OCI-LY7 (cell line): ENCODE data around the gene KCNQ1. TPM values are rescaled to one million over a fixed set of nuclear protein-coding genes. Genes with fewer than 3 reads are reported as not detected.

Experiments
- BruUV-seq: library from RNA; stranded (reverse); fragments of 400-500 nt; replicated peaks from 2 replicates; lab custom pipeline; 2021; lab: Mats Ljungman, UMichigan
- CTCF ChIA-PET: fragments of 300-600 bp; sonication (Branson Sonifier 250); formaldehyde crosslinking; loops from one replicate; lab custom pipeline; 2022; ENCODE audit warnings: antibody characterized with exemption; ENCODE audit not compliant: unreplicated experiment; lab: Charles Lee
- POLR2A ChIA-PET: fragments of 300-600 bp; sonication (Branson Sonifier 250); formaldehyde crosslinking; loops from one replicate; lab custom pipeline; 2022; ENCODE audit warnings: antibody characterized with exemption; lab: Charles Lee
- DNase-seq: peaks from one replicate; pipeline ENCODE4 v3.0.0-alpha.2; 2015; ENCODE audit warnings: low spot score
- H2AFZ ChIP-seq: fragments of 200-600 bp; sonication (generic), shearing (Covaris generic); 2 replicates; pipeline ENCODE4 v1.6.1; 2014; ENCODE audit warnings: mild to moderate bottlenecking, antibody characterized with exemption, low read length, moderate library complexity
- H3K27ac ChIP-seq: fragments of 200-600 bp; sonication (generic); 2 replicates; pipeline ENCODE4 v1.5.1; 2014; ENCODE audit warnings: mixed run types, low read depth, mild to moderate bottlenecking, moderate library complexity, low read length, inconsistent platforms; ENCODE audit not compliant: poor library complexity, severe bottlenecking
- H3K36me3 ChIP-seq: fragments of 200-600 bp; sonication (generic); 2 replicates; pipeline ENCODE4 v1.6.1; 2014; ENCODE audit warnings: mild to moderate bottlenecking, antibody characterized with exemption, low read length, moderate library complexity, mixed read lengths; ENCODE audit not compliant: insufficient read depth
- H3K4me1 ChIP-seq: fragments of 200-600 bp; sonication (generic); 2 replicates; pipeline ENCODE4 v1.5.1; 2014; ENCODE audit warnings: mild to moderate bottlenecking, low read length; ENCODE audit not compliant: insufficient read depth, poor library complexity, severe bottlenecking
- H3K4me2 ChIP-seq: fragments of 200-600 bp; sonication (generic); 2 replicates; pipeline ENCODE4 v1.6.1; 2014; ENCODE audit warnings: mild to moderate bottlenecking, low read length
- H3K4me3 ChIP-seq: fragments of 200-600 bp; sonication (generic); 2 replicates; pipeline ENCODE4 v1.5.1; 2014; ENCODE audit warnings: mild to moderate bottlenecking, low read depth, low read length; ENCODE audit not compliant: poor library complexity, severe bottlenecking
- H3K79me2 ChIP-seq: fragments of 200-600 bp; sonication (generic); 2 replicates; pipeline ENCODE4 v1.6.1; 2016; ENCODE audit warnings: low read depth, mild to moderate bottlenecking, low read length, moderate library complexity, mixed read lengths; ENCODE audit not compliant: insufficient read depth
- H3K9me2 ChIP-seq: fragments of 200-600 bp; sonication (generic); 2 replicates; pipeline ENCODE4 v1.6.1; 2016; ENCODE audit warnings: mild to moderate bottlenecking, low read length, mixed read lengths; ENCODE audit not compliant: insufficient read depth
- H3K9me3 ChIP-seq: fragments of 200-600 bp; sonication (generic); 2 replicates; pipeline ENCODE4 v1.6.1; 2014; ENCODE audit warnings: mild to moderate bottlenecking, mixed run types, low read length, mixed read lengths
- H4K20me1 ChIP-seq: fragments of 200-600 bp; sonication (generic); 2 replicates; pipeline ENCODE4 v1.6.1; 2014; ENCODE audit warnings: mild to moderate bottlenecking, antibody characterized with exemption, low read length, moderate library complexity, mixed read lengths; ENCODE audit not compliant: insufficient read depth
- EZH2phosphoT487 ChIP-seq: fragments of 200-600 bp; sonication (generic); IDR thresholded peaks from 2 replicates; pipeline ENCODE4 v1.6.1; 2018; ENCODE audit warnings: low read depth, borderline replicate concordance, mild to moderate bottlenecking, mixed run types, antibody characterized with exemption, low read length, moderate library complexity, mixed read lengths
- intact Hi-C: fragments of 100-400 bp; cut with micrococcal nuclease; formaldehyde crosslinking; loops from one replicate; pipeline ENCODE4 v1.10.0; 2022; ENCODE audit not compliant: unreplicated experiment
- total RNA-seq, 2 experiments: library from RNA; depleted of rRNA in 1 of 2; stranded (reverse); fragments of >200 nt in 1 of 2; shearing (Covaris generic) in 1 of 2; gene quantifications; 2 replicates each; pipeline ENCODE4 v1.2.3, GENCODE V29; 2014 to 2022
- TF ChIP-seq, protein P1 (sequence below): fragments of 200-600 bp; sonication (generic); conservative IDR thresholded peaks from 2 replicates; pipeline ENCODE4 v1.5.1; 2014; ENCODE audit warnings: mild to moderate bottlenecking, antibody characterized with exemption, low read length, moderate library complexity, mixed read lengths

Gene KCNQ1
- total RNA-seq, 2 experiments from 2014 or later, result 0.22 to 1.3 TPM

DNA sequence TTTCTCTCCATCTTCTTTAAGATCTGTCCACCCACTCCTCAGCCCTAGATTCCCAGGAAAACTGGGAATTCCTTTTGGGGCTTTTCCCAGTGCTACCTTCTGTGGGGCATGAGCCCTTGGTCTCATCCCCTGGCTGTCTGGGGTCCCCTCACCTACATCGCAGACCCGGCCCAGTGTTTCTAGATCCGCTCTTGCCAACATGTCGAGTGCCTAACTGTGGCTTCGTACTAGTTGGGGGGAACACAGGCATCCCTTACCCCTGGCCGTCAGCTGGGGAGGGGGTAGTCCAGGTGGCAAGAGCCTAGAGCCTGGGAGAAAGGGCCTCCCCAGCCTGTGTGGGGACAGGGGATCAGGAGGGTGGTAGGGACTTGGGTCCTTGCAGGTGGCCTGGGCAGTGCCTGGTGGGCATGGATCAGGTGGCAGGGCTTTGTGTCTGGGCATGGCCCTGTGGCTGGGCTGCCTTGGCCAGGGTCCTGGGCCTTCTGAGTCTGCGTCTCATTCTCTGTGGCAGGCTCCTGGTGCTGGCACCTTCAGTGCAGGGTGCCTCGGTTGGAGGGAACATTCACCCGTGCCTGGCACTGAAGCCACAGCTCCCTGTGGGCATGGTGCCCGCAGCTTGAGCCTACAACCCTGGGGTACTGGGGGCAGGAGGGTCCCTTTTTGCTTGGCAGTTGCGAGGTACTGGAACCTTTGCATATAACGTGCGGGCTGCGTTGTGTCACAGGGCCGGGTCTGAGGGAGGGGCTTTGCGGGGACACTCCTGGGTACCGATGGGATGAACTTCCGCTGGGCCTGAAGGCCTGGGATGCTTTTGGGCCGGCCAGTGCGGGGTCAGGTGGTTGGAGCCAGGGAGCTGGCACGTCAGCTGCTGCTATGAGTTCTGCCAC is 4.1 kb downstream of the KCNQ1 start:
- Histone ChIP-seq H3K9me2 (no peaks in the 10 kb centered on the region), H3K4me1 (peaks cover 21% of the 10 kb centered on the region), H2AFZ (no peak overlapping the region), H3K9me3 (no peaks in the 10 kb centered on the region), H3K4me2 (no peak overlapping the region), H3K79me2 (no peaks in the 10 kb centered on the region), H3K27ac (no peak overlapping the region), H3K36me3 (no peaks in the 10 kb centered on the region), H3K4me3 (no peak overlapping the region), H4K20me1 (no peaks in the 10 kb centered on the region)
- no peak for DNase-seq
- TF ChIP-seq, protein P1, sequence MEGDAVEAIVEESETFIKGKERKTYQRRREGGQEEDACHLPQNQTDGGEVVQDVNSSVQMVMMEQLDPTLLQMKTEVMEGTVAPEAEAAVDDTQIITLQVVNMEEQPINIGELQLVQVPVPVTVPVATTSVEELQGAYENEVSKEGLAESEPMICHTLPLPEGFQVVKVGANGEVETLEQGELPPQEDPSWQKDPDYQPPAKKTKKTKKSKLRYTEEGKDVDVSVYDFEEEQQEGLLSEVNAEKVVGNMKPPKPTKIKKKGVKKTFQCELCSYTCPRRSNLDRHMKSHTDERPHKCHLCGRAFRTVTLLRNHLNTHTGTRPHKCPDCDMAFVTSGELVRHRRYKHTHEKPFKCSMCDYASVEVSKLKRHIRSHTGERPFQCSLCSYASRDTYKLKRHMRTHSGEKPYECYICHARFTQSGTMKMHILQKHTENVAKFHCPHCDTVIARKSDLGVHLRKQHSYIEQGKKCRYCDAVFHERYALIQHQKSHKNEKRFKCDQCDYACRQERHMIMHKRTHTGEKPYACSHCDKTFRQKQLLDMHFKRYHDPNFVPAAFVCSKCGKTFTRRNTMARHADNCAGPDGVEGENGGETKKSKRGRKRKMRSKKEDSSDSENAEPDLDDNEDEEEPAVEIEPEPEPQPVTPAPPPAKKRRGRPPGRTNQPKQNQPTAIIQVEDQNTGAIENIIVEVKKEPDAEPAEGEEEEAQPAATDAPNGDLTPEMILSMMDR, result no peak
- no peak for TF ChIP-seq EZH2phosphoT487
- BruUV-seq, result no TSS peak
- intact Hi-C loops, result no loop called here
- CTCF ChIA-PET, result no interaction called here
- POLR2A ChIA-PET, result no interaction called here

DNA sequence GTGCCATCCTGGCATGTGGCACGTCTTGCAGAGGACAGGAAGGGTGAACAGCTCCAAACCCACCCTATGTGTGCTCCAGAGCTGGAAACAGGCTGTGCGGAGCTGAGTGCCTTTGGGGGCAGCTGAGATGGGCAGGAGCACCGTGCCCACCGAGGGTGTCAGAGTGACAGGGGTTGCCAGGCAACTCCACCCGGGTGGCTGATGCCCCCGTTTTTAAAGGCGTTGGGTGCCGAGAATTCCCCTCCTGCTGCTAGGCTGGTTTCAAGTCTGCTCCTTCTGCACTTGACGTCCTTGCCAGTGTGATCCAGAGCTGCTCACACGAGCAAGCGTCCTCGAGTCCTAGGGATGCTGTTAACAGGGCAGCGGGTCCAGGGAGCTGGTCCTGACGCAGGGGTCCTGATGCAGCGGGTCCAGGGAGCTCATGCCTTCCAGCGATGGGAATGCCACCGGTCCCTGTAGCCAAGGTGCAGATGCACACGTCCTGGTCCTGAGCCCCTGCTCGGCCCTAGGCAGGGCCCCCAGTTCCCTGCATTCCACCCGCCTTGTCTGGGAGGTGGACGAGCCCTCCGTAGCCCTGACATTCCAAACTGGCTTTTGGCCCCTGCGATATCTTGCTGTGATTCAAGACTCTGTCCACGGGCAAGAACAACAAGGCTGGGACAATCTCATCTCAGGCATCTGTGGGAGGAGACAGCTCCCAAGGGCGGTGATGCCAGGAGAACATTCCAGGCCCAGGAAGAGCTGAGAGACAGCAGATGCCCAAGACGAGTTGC is 4.9 kb downstream of the KCNQ1 start:
- no peak for DNase-seq
- Histone ChIP-seq H3K4me2 (no peak overlapping the region), H3K36me3 (no peaks in the 10 kb centered on the region), H3K27ac (no peak overlapping the region), H4K20me1 (no peaks in the 10 kb centered on the region), H3K9me2 (no peaks in the 10 kb centered on the region), H3K9me3 (no peaks in the 10 kb centered on the region), H3K4me1 (peaks cover 21% of the 10 kb centered on the region), H3K79me2 (no peaks in the 10 kb centered on the region), H2AFZ (no peak overlapping the region), H3K4me3 (no peak overlapping the region)
- no TSS peak for BruUV-seq
- ChIA-PET POLR2A (no interaction called here), CTCF (no interaction called here)
- TF ChIP-seq, protein P1, result no peak
- TF ChIP-seq EZH2phosphoT487, result no peak
- intact Hi-C loops, result no loop called here
